Testis (tissue), 2 donors: Measurements from ENCODE around the gene MTA1.

ENCODE experiments used
- CTCF ChIP-seq, 3 experiments: fragments of 450-650 bp in 2 of 3; fragments of 200-600 bp in 1 of 3; sonication (generic) in 1 of 3; IDR thresholded peaks; one replicate each; pipeline ENCODE4 v1.5.1; 2016 to 2019; ENCODE audit warnings: antibody characterized with exemption in 3 of 3, mild to moderate bottlenecking in 2 of 3, moderate library complexity in 1 of 3
- POLR2A ChIP-seq: fragments of 450-650 bp; IDR thresholded peaks from one replicate; pipeline ENCODE4 v1.6.1; 2017; ENCODE audit warnings: antibody characterized with exemption, mild to moderate bottlenecking, moderate library complexity

DNA sequence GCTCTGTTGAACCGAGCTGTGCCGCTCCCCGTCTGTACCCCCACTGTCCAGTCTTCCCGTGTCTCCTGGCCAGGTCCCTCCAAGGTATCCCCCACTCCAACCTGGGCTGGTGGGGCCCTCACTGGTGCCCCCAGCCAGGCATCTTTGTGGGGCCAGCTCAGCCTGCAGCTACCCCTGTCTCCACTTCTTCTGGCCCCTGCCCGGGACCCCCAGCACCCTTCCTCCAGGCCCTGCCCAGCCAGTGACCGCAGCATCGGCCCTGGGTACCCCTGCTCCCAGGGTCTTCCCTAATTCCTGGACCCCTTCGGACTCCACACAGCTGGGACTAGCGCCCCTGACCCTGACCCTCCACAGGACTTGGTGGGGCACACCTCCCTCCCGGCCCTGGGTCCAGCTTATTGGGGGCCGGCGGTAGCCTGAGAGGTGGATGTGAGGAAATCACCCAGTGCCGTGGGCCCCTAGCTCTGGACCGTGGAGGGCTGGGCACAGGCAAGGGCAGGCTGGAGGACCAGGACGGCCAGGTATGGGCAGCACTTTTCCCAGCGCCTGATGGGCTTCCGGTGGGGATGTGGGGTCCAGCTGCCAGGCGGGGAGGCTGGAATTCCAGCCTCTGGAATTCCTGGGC, 63.0 kb downstream of the MTA1 start:
- TF ChIP-seq CTCF (IDR thresholded peaks at IDR 0.05) (no peak), POLR2A (no peak)
